Neural progenitor cell (in vitro differentiated cells): ENCODE measurements around the gene CNEP1R1. TPM values are rescaled to one million over a fixed set of nuclear protein-coding genes. Genes with fewer than 3 reads are reported as not detected.

Experiments used
- DNase-seq: peaks from one replicate; pipeline ENCODE4 v3.0.0-alpha.2; 2016; ENCODE audit warnings: low spot score
- H2AFZ ChIP-seq: fragments of 200-600 bp; sonication (generic); replicated peaks from 2 replicates; pipeline ENCODE4 v1.6.1; 2016; ENCODE audit warnings: antibody characterized with exemption
- H3F3A ChIP-seq: fragments of 200-600 bp; sonication (generic); 2 replicates; pipeline ENCODE4 v1.6.1; 2016; ENCODE audit warnings: antibody characterized with exemption, low read depth
- H3K27ac ChIP-seq: fragments of 200-600 bp; sonication (generic); 2 replicates; pipeline ENCODE4 v1.5.1; 2016; ENCODE audit warnings: mild to moderate bottlenecking
- H3K27me3 ChIP-seq: fragments of 200-600 bp; sonication (generic); 2 replicates; pipeline ENCODE4 v1.6.1; 2016; ENCODE audit warnings: mild to moderate bottlenecking, moderate library complexity
- H3K36me3 ChIP-seq: fragments of 200-600 bp; sonication (generic); 2 replicates; pipeline ENCODE4 v1.5.1; 2016
- H3K4me1 ChIP-seq: fragments of 200-600 bp; sonication (generic); 2 replicates; pipeline ENCODE4 v1.6.1; 2016; ENCODE audit warnings: mixed run types
- H3K4me2 ChIP-seq: fragments of 200-600 bp; sonication (generic); 2 replicates; pipeline ENCODE4 v1.6.1; 2016
- H3K4me3 ChIP-seq: fragments of 200-600 bp; sonication (generic); 2 replicates; pipeline ENCODE4 v1.5.1; 2016
- H3K79me2 ChIP-seq: fragments of 200-600 bp; sonication (generic); 2 replicates; pipeline ENCODE4 v1.6.1; 2016; ENCODE audit warnings: low read depth
- H3K9ac ChIP-seq: fragments of 200-600 bp; sonication (generic); 2 replicates; pipeline ENCODE4 v1.6.1; 2016
- H3K9me3 ChIP-seq: fragments of 200-600 bp; sonication (generic); 2 replicates; pipeline ENCODE4 v1.5.1; 2016; ENCODE audit warnings: low read depth
- H4K20me1 ChIP-seq: fragments of 200-600 bp; sonication (generic); 2 replicates; pipeline ENCODE4 v1.6.1; 2016; ENCODE audit warnings: low read depth
- H3K27ac Mint-ChIP-seq: 3 replicates; pipeline ENCODE4 v1.8.0; 2021; ENCODE audit warnings: mixed read lengths
- H3K27me3 Mint-ChIP-seq: 2 replicates; pipeline ENCODE4 v1.8.0; 2022; ENCODE audit warnings: low read depth, mild to moderate bottlenecking, inconsistent platforms, moderate library complexity, mixed read lengths; ENCODE audit not compliant: insufficient read depth
- H3K36me3 Mint-ChIP-seq: 3 replicates; pipeline ENCODE4 v1.8.0; 2021; ENCODE audit warnings: mixed read lengths
- H3K4me1 Mint-ChIP-seq: 3 replicates; pipeline ENCODE4 v1.8.0; 2021; ENCODE audit warnings: mixed read lengths
- H3K4me3 Mint-ChIP-seq: 3 replicates; pipeline ENCODE4 v1.8.0; 2021; ENCODE audit warnings: mild to moderate bottlenecking, moderate library complexity, mixed read lengths
- H3K9me3 Mint-ChIP-seq: 3 replicates; pipeline ENCODE4 v1.8.0; 2020; ENCODE audit warnings: mixed read lengths
- CTCF ChIP-seq: fragments of 200-600 bp; sonication (generic); IDR thresholded peaks from 2 replicates; pipeline ENCODE4 v1.5.1; 2017; ENCODE audit warnings: antibody characterized with exemption, mild to moderate bottlenecking
- EZH2 ChIP-seq: fragments of 200-600 bp; sonication (generic); IDR thresholded peaks from 2 replicates; pipeline ENCODE4 v1.6.1; 2017; ENCODE audit warnings: antibody characterized with exemption, mild to moderate bottlenecking, moderate library complexity
- EZH2phosphoT487 ChIP-seq: fragments of 200-600 bp; sonication (generic); IDR thresholded peaks from 2 replicates; pipeline ENCODE4 v1.6.1; 2017; ENCODE audit warnings: antibody characterized with exemption
- total RNA-seq: library from RNA; depleted of rRNA; stranded (reverse); fragments of >200 nt; gene quantifications from 2 replicates; pipeline ENCODE4 v1.2.3, GENCODE V29; 2015; ENCODE audit warnings: low replicate concordance

Gene CNEP1R1
- total RNA-seq, 1 donor from 2014 or later: 52.7 TPM

- H3K79me2 ChIP-seq: no peaks in the 10 kb centered on the region
- H3K27ac ChIP-seq: no peak overlapping the region
- H3K4me2 ChIP-seq: no peak overlapping the region
- no peaks in the 10 kb centered on the region for H3K36me3 Mint-ChIP-seq
- H3K4me3 Mint-ChIP-seq: no peak overlapping the region
- H3K4me1 Mint-ChIP-seq: no peaks in the 10 kb centered on the region
- H3K4me3 ChIP-seq: no peak overlapping the region
- no peak overlapping the region for H3K9ac ChIP-seq
- H2AFZ ChIP-seq: no peak overlapping the region
- H3K27ac Mint-ChIP-seq: no peak overlapping the region
- no peaks in the 10 kb centered on the region for H3K27me3 ChIP-seq
- no peaks in the 10 kb centered on the region for H3K4me1 ChIP-seq
- no peaks in the 10 kb centered on the region for H4K20me1 ChIP-seq
- no peaks in the 10 kb centered on the region for H3K36me3 ChIP-seq
- peaks cover 16% of the 10 kb centered on the region for H3K9me3 Mint-ChIP-seq
- no peaks in the 10 kb centered on the region for H3K27me3 Mint-ChIP-seq
- no peak for DNase-seq
- H3F3A ChIP-seq: no peaks in the 10 kb centered on the region
- H3K9me3 ChIP-seq: no peaks in the 10 kb centered on the region
- TF ChIP-seq EZH2phosphoT487: no peak
- TF ChIP-seq EZH2: no peak
Measured at GRCh38 chr16:50058091-50058771, 33.2 kb downstream of the CNEP1R1 start.

- Mint-ChIP-seq H3K36me3 (no peaks in the 10 kb centered on the region), H3K4me1 (no peaks in the 10 kb centered on the region)
Measured at GRCh38 chr16:50059111-50059510, 34.1 kb downstream of the CNEP1R1 start.

GRCh38 chr16:50059669-50060068, 34.6 kb downstream of the CNEP1R1 start:
- Mint-ChIP-seq H3K36me3 (no peaks in the 10 kb centered on the region), H3K27ac (no peak overlapping the region), H3K4me1 (no peaks in the 10 kb centered on the region), H3K4me3 (no peak overlapping the region), H3K27me3 (no peaks in the 10 kb centered on the region), H3K9me3 (peaks cover 16% of the 10 kb centered on the region)
- Histone ChIP-seq H2AFZ (no peak overlapping the region), H3F3A (no peaks in the 10 kb centered on the region), H3K4me3 (no peak overlapping the region), H3K27me3 (no peaks in the 10 kb centered on the region), H3K36me3 (no peaks in the 10 kb centered on the region), H3K4me1 (no peaks in the 10 kb centered on the region), H3K9me3 (no peaks in the 10 kb centered on the region), H3K79me2 (no peaks in the 10 kb centered on the region), H3K9ac (no peak overlapping the region), H3K27ac (no peak overlapping the region), H4K20me1 (no peaks in the 10 kb centered on the region), H3K4me2 (no peak overlapping the region)
- TF ChIP-seq EZH2 (no peak), CTCF (no peak), EZH2phosphoT487 (no peak)
- no peak for DNase-seq

More at GRCh38 chr16:50059111-50059510, 34.1 kb downstream of the CNEP1R1 start:
- no peak overlapping the region for H3K9ac ChIP-seq
- H3K36me3 ChIP-seq: no peaks in the 10 kb centered on the region
- H3K79me2 ChIP-seq: no peaks in the 10 kb centered on the region
- no peaks in the 10 kb centered on the region for H3K27me3 ChIP-seq
- Mint-ChIP-seq H3K4me3 (no peak overlapping the region), H3K27ac (no peak overlapping the region), H3K9me3 (peaks cover 16% of the 10 kb centered on the region), H3K27me3 (no peaks in the 10 kb centered on the region)
- H3K4me2 ChIP-seq: no peak overlapping the region
- no peak for TF ChIP-seq CTCF
- no peak for TF ChIP-seq EZH2phosphoT487
- TF ChIP-seq EZH2: no peak
- no peak overlapping the region for H3K4me3 ChIP-seq
- no peaks in the 10 kb centered on the region for H4K20me1 ChIP-seq
- no peaks in the 10 kb centered on the region for H3F3A ChIP-seq
- H3K9me3 ChIP-seq: no peaks in the 10 kb centered on the region
- no peak for DNase-seq
- no peaks in the 10 kb centered on the region for H3K4me1 ChIP-seq
- H2AFZ ChIP-seq: no peak overlapping the region
- H3K27ac ChIP-seq: no peak overlapping the region

GRCh38 chr16:50061326-50061725, 36.3 kb downstream of the CNEP1R1 start:
- Mint-ChIP-seq H3K4me3 (no peak overlapping the region), H3K27me3 (peaks cover 2% of the 10 kb centered on the region), H3K36me3 (no peaks in the 10 kb centered on the region), H3K9me3 (peaks cover 12% of the 10 kb centered on the region), H3K4me1 (peaks cover 3% of the 10 kb centered on the region), H3K27ac (no peak overlapping the region)
- no peaks in the 10 kb centered on the region for H3K4me1 ChIP-seq
- H3K27me3 ChIP-seq: no peaks in the 10 kb centered on the region
- H3K27ac ChIP-seq: no peak overlapping the region
- H4K20me1 ChIP-seq: no peaks in the 10 kb centered on the region
- H3K9me3 ChIP-seq: no peaks in the 10 kb centered on the region
- no peaks in the 10 kb centered on the region for H3K79me2 ChIP-seq
- no peak overlapping the region for H2AFZ ChIP-seq
- TF ChIP-seq CTCF (no peak), EZH2 (no peak), EZH2phosphoT487 (no peak)
- H3K9ac ChIP-seq: no peak overlapping the region
- no peak overlapping the region for H3K4me2 ChIP-seq
- H3K36me3 ChIP-seq: no peaks in the 10 kb centered on the region
- DNase-seq: no peak
- H3F3A ChIP-seq: peaks cover 5% of the 10 kb centered on the region
- H3K4me3 ChIP-seq: no peak overlapping the region
